HG02763 (cell line): ENCODE results near the gene ATP1A4.
"Not testable (repeated sequence)": the region's sequence is repeated elsewhere in the genome, so short reads cannot be mapped to it uniquely, and the experiment has no call there.

ENCODE experiments used
- ATAC-seq: cut with Tn5 transposase; IDR thresholded peaks from one replicate; pipeline ENCODE4 v1.9.1; 2021; ENCODE audit warnings: mild to moderate bottlenecking, moderate library complexity; ENCODE audit not compliant: unreplicated experiment

The ATP1A4 gene

DNA sequence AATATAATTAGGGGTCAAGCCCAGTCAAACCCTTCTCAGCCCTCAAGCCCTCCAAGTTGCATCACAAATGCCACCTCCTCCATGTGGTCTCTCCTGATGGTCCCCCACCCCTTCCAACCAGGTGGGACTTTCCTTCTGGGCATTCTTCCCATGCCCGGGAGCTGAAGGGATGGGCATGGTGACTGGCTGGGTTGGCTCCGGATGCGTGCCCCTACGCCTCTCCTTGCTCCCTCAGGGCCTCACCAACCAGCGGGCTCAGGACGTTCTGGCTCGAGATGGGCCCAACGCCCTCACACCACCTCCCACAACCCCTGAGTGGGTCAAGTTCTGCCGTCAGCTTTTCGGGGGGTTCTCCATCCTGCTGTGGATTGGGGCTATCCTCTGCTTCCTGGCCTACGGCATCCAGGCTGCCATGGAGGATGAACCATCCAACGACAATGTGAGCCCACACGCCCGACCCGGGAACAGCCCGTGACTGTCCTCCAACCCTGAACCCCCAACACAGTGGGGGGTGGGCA, 28.4 kb upstream of the ATP1A4 start:
- no peak for ATAC-seq

DNA sequence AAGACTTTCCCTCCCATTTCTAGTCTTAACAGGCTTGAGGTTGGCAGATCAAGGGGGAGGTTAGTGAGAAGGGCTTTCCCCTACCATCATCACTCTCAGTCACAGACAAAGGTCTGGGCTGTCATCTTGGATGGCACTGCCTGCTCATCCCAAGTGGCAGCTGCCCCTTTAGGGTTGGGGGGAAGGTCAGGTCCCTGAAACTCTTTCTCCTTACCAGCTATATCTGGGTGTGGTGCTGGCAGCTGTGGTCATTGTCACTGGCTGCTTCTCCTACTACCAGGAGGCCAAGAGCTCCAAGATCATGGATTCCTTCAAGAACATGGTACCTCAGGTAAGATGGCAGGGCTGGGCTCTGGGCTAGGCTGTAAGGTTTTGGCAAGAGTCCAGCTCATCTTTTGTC, 27.7 kb upstream of the ATP1A4 start:
- no peak for ATAC-seq

DNA sequence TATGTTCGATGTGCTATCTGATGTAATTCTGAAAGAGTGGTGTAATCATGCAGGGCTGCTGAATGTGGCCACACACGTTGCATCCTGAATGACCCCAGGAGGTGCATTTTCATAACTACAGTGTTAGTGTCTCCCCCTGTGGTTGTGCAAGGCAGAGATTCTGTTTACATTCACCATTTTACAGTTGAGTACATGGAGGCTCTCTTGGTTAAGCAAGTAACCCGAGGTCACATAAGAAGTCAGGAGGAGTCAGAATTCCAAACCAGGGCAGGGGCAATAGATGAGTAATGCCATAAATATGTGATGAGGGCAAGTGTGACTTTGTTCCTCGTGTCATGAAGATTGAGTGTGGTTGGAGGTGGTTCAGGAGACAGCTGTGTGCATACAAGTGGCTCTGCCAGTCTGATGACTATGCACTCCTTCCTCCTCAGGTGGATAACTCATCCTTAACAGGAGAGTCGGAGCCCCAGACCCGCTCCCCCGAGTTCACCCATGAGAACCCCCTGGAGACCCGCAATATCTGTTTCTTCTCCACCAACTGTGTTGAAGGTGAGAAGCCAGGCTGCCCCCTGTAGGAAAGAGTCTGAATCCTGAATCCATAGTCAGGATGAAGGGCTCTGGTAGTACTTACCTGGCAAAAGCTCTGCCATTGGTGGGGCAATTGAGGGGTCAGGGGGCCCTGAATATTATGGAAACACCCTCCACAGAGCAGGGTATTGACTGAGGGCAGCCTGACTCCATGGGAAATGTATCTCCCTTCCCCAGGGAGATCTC, 26.5 kb upstream of the ATP1A4 start:
- ATAC-seq, result no peak

DNA sequence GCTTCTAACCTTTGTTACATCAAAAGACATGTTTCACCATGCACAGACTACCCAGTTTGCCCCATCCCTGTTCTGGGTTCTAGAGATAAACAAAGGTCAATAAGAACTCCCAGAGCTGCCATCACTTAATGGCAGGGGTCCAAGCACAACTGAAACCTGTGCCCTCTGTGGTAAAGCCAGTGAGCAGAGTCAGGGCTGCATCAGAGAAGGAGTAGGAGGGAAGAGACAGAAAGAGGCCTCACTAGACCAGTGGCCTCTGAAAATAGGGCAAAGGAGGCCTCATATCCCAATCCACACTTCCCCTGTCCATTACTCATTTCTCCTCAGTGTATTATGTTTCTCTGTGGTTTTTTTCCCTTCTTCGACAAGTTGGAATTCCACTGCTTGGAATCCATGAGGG, 25.7 kb upstream of the ATP1A4 start:
- ATAC-seq, result no peak

DNA sequence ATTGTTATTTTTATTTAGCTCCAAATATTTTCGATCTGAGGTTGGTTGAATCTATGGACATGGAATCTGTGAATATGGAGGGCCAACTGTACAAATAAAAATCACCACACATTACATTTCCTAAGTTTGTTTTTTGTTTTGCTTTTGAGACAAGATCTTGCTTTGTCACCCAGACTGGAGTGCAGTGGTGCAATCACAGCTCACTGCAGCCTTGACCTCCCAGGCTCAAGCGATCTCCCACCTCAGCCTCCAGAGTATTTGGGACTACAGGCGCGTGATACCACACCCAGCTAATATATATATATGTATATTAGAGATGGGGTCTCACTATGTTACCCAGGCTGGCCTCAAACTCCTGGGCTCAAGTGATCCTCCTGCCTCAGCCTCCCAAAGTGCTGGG, 25.1 kb upstream of the ATP1A4 start:
- not testable (repeated sequence) for ATAC-seq

DNA sequence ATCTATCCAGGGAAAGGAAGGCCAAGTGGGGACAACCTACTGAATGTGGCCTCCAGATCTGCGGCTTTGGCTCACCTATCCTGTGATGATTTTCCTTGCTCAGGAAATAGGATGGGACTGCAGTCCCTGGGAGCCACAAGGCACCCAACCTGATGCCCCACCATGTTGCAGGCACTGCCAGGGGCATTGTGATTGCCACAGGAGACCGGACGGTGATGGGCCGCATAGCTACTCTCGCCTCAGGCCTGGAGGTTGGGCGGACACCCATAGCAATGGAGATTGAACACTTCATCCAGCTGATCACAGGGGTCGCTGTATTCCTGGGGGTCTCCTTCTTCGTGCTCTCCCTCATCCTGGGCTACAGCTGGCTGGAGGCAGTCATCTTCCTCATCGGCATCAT, 24.0 kb upstream of the ATP1A4 start:
- no peak for ATAC-seq

DNA sequence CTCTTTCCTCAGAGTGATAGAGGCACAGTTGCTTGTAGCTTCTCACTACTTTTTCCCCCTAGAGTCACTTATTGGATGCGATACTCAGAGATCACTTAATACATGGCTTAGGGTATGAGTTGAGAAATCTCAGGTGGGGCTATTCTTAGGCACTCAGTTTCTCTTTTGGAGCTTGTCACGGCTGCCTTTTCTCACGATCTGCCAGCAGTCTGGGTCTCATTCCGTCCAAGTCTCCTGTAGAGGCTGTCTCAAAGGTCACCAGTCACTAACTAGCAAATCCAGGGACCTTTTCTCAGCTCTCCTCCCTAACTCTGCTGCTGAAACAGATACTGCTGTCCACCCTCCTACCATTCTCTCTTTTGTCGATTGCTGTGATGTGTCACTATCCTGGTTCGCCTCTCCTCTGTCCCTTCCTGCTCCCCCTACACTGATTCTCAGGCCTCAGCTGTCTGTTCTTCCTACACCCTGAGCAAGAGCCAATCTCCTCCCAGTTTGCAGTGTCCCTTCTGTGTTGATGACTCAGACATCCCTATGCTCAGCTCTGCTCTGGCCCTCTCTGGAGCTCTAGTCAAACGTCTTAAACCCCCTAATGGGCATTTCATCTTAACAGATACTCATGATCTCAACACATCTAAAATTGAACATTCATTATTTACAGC, 23.4 kb upstream of the ATP1A4 start:
- no peak for ATAC-seq

DNA sequence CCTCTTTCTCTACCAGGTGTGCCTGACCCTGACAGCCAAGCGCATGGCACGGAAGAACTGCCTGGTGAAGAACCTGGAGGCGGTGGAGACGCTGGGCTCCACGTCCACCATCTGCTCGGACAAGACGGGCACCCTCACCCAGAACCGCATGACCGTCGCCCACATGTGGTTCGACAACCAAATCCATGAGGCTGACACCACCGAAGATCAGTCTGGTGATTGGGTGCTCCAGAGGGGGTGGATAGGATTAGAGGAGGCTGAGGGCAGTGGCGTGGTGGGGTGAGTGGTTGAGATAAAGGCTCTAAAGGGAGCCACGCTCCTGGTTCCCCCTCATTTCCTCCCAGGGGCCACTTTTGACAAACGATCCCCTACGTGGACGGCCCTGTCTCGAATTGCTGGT, 22.8 kb upstream of the ATP1A4 start:
- no peak for ATAC-seq

DNA sequence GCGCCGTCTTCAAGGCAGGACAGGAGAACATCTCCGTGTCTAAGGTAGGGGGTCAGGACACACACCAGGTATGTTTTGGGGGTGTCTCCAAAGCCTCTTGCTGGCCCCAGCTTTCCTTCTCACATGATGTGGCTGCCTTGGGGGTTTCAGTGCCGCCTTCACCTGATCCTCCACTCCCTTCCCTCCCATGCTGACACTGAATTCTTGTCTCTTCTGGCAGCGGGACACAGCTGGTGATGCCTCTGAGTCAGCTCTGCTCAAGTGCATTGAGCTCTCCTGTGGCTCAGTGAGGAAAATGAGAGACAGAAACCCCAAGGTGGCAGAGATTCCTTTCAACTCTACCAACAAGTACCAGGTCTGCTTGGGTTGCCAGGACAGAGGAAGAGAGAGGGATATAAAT, 22.4 kb upstream of the ATP1A4 start:
- no peak for ATAC-seq

DNA sequence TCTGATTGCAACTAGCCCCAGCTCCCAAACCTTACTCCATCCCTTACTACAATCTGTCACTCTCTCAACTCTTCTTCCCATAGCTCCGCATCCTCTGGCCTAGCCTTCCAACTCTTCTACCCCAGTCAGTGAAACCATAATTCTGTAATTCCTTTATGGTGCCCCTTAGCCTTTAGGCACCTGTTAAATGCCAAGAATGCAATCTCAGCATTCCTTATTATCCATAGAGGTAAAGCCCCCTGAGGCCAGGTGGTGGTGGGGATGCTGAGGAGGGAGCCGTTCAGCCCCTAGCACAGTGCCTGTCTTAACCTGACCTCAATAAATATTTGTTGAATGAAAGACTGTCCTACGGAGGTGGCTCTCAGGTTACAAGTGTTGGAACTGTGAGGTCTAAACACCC, 21.8 kb upstream of the ATP1A4 start:
- no peak for ATAC-seq

DNA sequence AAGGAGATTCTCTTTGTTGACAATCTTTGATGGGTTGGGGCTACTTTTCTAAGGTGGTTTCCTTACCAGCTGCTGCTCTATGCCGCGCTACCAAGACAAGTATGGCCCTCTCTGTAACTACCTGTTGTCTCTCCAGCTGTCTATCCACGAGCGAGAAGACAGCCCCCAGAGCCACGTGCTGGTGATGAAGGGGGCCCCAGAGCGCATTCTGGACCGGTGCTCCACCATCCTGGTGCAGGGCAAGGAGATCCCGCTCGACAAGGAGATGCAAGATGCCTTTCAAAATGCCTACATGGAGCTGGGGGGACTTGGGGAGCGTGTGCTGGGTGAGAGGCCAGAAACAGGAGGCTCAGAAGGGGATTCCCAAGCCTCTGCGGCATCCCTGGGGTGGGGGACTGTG, 21.4 kb upstream of the ATP1A4 start:
- no peak for ATAC-seq

DNA sequence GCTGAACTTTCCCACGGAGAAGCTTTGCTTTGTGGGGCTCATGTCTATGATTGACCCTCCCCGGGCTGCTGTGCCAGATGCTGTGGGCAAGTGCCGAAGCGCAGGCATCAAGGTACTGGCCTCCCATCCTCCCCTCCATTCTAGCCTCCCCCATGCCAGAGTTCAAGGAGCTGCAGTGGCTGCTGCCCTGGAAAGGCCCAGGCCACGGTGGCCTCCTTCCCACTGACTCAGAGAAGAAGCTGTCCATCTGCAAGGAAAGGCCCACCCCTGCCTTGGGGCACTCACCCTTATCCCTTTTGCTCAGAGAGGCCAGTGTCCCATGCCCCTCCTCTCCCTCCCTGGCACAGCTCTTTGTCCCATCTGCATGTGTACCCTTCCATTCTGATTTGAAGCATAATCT, 20.9 kb upstream of the ATP1A4 start:
- ATAC-seq, result no peak

DNA sequence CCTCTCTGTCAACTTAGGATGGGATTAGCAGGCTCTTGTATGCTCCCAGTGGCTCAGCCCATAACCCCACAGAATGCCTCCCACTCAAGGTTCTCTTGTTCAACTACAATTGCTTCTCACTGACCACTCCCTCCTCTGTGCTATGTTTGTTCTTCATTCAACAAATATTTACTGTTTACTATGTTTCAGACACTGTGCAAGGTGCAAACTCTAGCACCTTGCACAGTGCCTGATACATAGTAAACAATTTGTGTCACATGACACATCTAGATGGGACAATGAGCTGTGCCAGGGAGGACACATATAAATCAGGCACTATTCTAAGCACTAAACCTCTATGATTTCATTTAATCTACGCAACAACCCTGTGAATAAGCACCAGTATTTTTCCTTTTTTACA, 20.5 kb upstream of the ATP1A4 start:
- ATAC-seq, result no peak

DNA sequence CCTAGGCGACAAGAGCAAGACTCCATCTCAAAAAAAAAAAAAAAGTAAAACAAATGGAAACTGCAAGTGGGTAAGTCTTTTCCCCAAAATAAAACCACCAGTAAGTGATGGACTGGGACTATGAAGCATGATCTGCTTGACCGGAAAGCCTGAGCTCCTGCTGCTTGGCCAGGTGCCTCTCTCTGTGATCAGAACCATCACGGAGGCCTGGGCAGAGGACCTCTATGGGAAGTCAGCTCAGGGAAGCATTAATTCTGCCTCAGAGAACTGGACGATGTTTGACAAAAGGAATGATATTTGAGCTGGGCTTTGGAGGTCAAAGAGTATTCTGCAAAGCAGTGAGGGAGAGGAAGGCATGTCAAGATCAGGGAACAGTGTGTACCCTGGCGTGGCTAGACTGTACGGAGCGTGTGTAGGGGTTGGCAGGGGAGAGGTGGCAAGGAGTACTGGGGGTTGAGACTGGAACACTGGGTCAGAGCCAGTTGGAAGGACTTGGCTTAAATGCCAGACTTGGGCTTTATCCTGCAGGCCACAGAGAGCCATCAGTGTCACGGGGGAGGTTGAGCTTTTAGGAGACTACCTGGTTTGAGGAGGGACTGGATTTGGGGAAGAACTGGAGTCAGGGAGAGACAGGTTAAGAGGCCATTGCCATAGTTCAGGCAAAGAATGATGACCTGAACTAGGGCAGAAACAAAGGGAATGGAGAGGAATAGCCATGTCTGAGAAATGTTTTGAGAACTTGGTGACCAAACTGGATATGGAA, 19.4 kb upstream of the ATP1A4 start:
- no peak for ATAC-seq

DNA sequence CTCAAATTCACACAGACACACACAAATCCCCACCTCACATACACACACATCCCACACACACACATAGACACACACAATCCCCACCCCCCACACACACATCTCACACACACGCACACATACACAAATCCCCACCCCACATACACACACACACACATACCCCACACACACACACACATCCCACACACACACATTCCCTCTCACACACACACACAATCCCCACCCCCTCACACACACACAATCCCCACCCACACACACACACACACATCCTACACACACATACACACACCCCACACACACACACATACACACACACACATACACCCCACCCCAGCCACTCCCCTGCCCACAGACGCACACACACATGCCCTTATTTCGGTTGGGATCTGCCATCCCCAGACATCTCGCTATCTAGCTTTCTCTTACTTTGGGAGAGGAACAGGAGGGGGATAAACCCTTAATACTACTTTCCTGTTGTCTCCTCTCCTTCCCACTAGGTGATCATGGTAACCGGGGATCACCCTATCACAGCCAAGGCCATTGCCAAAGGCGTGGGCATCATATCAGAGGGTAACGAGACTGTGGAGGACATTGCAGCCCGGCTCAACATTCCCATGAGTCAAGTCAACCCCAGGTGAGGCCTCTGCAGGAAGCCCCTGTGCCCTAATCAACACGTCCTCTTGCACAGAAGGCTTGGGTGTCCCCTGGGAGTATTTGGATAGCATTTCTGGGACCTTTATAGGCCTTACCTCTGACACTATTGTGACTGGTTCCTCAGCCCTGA, 17.2 kb upstream of the ATP1A4 start:
- ATAC-seq, result no peak

DNA sequence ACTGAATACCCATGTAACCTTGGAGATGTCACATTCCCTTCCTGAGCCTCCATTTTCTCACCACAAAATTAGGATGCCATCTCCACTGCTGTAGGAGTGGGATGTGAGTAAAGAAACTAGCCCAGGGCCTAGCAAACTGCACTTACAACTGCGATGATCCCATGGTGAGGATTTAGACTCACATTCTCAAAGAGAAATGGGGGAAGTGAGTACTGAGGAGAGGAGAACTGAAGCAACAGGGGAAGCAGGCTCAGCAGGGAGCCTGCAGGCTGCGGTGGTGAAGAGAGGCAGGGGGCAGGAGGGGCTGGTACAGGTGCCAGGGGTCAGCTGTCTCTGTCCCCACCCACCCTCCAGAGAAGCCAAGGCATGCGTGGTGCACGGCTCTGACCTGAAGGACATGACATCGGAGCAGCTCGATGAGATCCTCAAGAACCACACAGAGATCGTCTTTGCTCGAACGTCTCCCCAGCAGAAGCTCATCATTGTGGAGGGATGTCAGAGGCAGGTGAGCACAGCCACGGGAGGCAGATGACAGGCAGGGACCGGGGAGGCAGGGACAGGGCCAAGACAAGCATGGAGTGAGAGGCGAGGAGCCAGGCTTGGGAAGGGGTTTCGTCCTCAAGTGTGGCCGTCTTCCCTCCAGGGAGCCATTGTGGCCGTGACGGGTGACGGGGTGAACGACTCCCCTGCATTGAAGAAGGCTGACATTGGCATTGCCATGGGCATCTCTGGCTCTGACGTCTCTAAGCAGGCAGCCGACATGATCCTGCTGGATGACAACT, 16.4 kb upstream of the ATP1A4 start:
- ATAC-seq, result no peak

DNA sequence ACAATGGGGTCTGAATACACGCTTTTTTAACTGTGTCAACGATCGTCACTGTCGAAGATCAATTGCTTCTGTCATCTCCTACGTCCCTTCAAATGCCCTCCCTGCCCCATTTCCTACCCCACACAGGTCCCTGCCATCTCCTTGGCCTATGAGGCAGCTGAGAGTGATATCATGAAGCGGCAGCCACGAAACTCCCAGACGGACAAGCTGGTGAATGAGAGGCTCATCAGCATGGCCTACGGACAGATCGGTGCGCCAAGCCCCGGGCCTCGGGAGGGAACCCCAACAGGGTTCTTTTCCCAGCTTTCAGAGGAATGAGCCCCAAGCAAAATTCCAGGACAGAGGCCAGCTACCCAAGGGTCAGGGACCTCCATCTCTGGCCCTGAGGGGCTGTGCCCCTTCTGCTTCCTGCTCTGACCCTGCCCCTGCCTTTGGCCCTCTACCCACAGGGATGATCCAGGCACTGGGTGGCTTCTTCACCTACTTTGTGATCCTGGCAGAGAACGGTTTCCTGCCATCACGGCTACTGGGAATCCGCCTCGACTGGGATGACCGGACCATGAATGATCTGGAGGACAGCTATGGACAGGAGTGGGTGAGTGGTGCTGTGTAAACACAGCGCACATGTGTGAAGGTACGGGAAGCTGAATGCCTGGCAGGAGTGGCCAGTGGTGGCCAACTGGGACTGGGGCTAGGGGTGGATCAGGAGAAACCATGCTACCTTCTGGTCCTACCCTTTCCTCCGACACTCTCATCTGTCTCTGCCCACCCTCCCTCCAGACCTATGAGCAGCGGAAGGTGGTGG, 15.1 kb upstream of the ATP1A4 start:
- ATAC-seq, result no peak

DNA sequence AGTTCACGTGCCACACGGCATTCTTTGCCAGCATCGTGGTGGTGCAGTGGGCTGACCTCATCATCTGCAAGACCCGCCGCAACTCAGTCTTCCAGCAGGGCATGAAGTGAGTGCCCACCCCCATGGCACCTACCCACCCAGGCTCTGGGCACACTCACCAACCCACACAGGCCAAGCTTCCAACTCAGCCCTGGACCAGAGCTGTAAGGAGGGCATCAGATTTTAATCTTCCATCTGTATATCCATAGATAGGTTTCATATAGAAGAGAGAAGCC, 14.5 kb upstream of the ATP1A4 start:
- no peak for ATAC-seq

DNA sequence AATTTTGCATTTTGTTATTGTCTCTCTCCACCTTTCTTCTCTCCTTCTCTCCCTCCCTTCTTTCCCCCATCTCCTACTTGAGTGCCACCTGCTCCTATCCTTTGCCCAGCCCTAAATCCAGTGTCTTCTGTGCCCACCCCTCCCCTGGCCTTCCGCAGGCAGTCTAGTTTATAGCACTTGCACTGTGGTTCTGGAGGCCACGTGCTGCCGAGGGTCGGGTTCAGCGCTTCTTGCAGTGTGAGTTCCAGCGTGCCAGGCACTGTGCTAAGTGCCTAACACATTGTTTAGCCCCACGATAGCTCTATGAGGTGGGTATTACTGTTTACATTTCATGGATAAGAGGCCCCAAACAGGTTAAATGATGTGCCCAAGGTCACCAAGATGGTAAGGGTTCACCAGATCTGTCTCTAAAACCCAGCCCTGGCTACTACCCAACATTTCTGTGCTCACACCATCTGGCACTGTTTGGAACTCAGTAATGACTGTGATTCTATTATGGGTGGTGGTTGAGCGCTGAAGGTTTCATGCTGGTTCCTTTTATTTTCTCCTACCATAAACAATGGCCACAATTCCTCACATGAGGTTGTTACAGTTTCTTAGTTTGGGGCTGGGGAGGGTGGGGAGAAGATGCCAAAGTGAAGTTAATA, 14.1 kb upstream of the ATP1A4 start:
- ATAC-seq, result no peak
